ENCODE data around the gene KCNN1.
"Not testable (repeated sequence)": the region's sequence is repeated elsewhere in the genome, so short reads cannot be mapped to it uniquely, and the experiment has no call there.

- not testable (repeated sequence) for TF ChIP-seq CTCF (IDR thresholded peaks at IDR 0.05; ENCODE audit: insufficient read depth, low read depth, low read length); EZH2 (IDR thresholded peaks at IDR 0.05; ENCODE audit: insufficient read depth, low read length)
Measured at GRCh38 chr19:18032102-18032501, 65.2 kb downstream of the KCNN1 start.
